ENCODE measurements around the gene HTR3A.

GRCh38 chr11:113991718-113992458, 17.0 kb downstream of the HTR3A start:
- no peak for TF ChIP-seq CTCF (IDR thresholded peaks at IDR 0.05; ENCODE audit: insufficient read depth, low read length, poor library complexity, severe bottlenecking)
- no peak for TF ChIP-seq EZH2phosphoT487 (conservative IDR thresholded peaks at IDR 0.05; ENCODE audit: low read length)

Measured in SU-DHL-6 (cell line).